Parietal lobe (tissue), 2 donors: ENCODE data around the gene POLR2L. TPM values are rescaled to one million over a fixed set of nuclear protein-coding genes. Genes with fewer than 3 reads are reported as not detected.

ENCODE experiments used
- small RNA-seq: library from RNA; depleted of rRNA; stranded (forward); fragments of <200 nt; gene quantifications from one replicate; pipeline ENCODE3, GENCODE V24; 2014; ENCODE audit warnings: low replicate concordance
- total RNA-seq: library from RNA; depleted of rRNA; stranded (reverse); fragments of >200 nt; gene quantifications from one replicate; pipeline ENCODE4 v1.2.3, GENCODE V29; 2014

Gene POLR2L
- total RNA-seq, result 13.5 TPM

GRCh38 chr11:842370-843002 lies at the start of gene POLR2L, which contains the start of gene TSPAN4:
POLR2L (minus strand) TSS chr11:842529; CDS start chr11:842508, 21 bp downstream.
TSPAN4 (plus strand) TSS chr11:842852; CDS start chr11:850305, 7,453 bp downstream.

GRCh38 chr11:832529-833113 lies 9.7 kb downstream of the POLR2L start, which contains the start of gene CD151:
CD151 (plus strand) TSS chr11:832952; CDS start chr11:836070, 3,118 bp downstream.

DNA sequence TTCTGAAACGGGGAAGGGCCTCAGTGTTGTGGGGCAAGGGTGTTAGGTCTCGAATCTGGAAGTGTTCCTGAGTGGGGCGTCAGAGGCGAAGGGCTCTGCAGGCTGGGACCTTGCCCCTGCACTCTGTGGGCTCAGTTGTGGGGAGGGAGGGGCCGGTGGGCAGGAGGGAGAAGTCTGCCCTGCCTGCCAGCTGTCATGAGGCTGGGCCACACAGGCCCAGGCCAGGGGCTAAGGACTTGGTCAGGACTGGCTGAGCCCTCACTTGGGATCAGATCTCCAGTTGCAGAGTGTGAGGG lies 14.5 kb downstream of the POLR2L start, which contains the start of gene CRACR2B:
CRACR2B (plus strand) TSS at position 23 of the 296 bp plus-strand sequence. CDS start 689 bp downstream, outside the sequence.

DNA sequence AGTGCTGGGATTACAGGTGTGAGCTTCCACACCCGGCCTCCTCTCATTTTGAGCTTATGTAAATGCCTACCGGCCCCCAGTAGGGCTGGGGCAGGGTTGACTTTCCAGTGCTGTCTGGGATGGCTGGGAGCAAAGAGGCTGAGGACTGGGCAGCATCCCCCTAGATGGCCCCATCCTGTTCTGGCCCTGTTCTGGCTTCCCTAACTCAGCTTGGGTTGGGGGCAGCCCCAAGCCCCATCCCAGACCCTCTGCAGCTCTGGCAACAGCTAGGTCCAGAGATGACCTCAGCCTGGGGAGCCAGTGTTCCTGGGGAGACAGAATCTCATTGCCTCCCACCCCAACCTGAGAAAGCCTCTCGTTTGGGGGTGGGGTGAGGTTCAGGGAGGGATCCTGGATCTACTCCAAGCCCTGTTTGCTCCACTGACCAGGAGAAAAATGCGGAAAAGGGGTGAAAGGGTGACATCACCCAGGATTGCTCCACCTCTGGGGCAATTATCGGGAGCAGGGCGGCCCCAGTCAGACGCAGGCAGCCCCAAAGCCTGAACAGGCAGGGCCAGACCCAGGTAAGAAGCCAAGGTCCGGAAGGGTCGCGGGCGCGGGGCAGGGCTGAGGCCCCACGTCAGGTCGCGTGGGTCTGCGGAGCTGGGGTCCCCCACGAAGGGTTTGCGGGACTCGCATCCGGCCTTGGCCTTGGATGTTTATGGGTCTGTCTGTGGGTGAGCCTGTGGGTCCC lies 23.8 kb downstream of the POLR2L start, which contains the start of gene PNPLA2:
PNPLA2 (plus strand) TSS at position 519 of the 733 bp plus-strand sequence. CDS start 805 bp downstream, outside the sequence.

DNA sequence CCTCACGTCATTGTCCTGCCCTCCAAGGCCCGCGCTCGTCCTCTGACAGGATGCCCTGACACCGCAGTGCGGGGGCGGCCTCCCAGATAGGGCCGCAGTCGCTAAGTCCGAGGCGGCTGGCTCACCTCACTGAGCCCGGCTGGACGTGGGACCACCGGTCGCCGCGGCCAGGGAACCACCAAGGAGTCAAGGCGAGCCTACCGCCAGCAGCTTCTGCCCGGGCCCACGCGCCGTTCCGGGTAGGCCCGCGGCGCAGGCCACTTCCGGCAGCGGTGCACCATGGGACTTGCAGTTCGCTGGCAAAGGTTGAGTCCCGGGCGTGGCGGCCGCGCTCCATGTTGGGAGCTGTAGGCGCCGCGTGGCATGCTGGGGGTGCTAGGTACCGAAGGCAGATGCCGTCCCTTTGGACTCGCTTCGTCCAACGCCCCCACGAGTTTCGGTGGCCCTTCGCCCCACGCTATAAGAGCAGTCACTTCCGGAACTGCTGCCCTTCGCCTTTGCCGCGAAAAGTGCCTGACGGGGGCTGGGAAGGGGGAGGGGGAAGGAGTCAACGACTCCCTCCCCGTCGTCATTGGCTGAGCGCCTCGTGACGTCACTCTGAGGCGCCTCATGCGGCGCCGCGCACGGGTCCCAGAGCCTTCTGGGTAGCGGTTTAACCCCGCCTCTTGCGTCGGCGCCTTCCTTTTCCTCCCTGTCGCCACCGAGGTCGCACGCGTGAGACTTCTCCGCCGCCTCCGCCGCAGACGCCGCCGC lies 32.9 kb downstream of the POLR2L start, which contains the start of gene RPLP2:
RPLP2 (plus strand) TSS at position 681 of the 753 bp plus-strand sequence. CDS start 268 bp downstream, outside the sequence.

DNA sequence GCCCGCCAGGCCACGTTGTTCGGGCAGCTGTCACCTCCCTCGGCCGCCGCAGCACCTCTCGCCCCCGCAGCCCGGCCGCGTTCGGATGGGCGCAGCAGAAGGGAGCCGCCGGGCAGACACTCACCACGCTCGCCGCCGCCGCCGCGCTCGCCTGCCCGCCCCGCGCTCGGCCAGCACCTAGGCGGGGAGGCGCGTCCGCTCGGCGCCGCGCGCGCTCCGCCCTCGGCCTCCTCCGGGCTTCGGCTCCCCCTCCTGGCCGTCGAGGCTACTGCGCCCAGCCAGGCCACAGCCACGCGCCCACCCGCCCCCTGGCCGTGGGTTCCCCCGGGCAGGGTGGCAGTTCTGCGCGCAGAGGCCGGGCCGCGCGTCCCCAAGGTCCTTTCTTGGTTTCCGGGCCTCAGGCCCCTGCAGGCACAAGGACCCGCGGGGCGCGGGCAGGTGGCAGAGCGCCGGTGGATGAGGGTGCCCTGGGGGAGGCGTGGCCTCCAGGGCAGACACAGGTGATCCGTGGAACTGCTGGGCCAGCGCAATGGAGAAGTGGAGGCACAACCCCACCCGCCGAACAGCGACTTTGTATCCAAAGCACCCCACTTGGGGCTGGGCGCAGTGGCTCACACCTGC lies 44.1 kb downstream of the POLR2L start, which contains the start of gene SLC25A22:
SLC25A22 (minus strand) TSS at position 189 of the 621 bp plus-strand sequence. CDS start 3,275 bp downstream, outside the sequence.

DNA sequence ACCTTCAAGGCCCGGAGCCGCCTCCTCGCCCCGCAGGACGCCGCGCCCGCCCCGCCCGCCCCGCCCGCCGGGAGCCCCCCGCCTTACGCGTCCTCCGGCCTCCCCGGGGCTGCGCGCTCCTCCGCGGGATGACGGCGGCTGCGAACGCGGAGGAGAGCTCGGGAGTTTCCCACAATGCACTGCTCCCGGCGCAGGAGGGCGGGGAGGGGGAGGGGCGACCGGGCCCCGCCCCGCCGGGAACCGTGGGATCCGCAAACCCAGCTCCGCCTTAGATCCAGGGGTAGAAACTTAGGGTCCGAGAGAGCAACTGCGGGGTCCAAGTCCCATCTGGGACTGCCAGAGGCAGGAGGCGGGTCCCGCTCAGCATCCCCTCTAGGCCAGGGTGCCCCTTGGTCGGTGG lies 52.4 kb downstream of the POLR2L start, which contains the start of gene CEND1:
CEND1 (minus strand) TSS at position 148 of the 400 bp plus-strand sequence. CDS start 1,514 bp downstream, outside the sequence.

Small RNAs within 50 kb of the gene (small RNA-seq; reads per million reads assigned to genes)
- gene SNORA52, result not detected

Other genes with a start within 250 kb of the POLR2L start
- 4.1 TPM for gene IRF7, start 226.6 kb downstream of the POLR2L start, total RNA-seq
- gene CDHR5, start 217.6 kb downstream of the POLR2L start, total RNA-seq, result not detected
- gene SCT, start 215.3 kb downstream of the POLR2L start, total RNA-seq, result not detected
- 0.31 TPM for gene DRD4, start 205.3 kb downstream of the POLR2L start, total RNA-seq
- 80.8 TPM for gene DEAF1, start 147.3 kb downstream of the POLR2L start, total RNA-seq
- 14.7 TPM for gene TMEM80, start 146.7 kb downstream of the POLR2L start, total RNA-seq
- gene EPS8L2, start 136.3 kb downstream of the POLR2L start, total RNA-seq, result not detected
- 70.1 TPM for gene TALDO1, start 95.1 kb downstream of the POLR2L start, total RNA-seq
- 37.6 TPM for gene GATD1, start 65.0 kb downstream of the POLR2L start, total RNA-seq
- gene CEND1, start 52.4 kb downstream of the POLR2L start, total RNA-seq, result 11.3 TPM
- 28.8 TPM for gene SLC25A22, start 44.2 kb downstream of the POLR2L start, total RNA-seq
- gene PIDD1, start 37.3 kb downstream of the POLR2L start, total RNA-seq, result 10.0 TPM
- 376 TPM for gene RPLP2, start 32.6 kb downstream of the POLR2L start, total RNA-seq
- gene PNPLA2, start 23.6 kb downstream of the POLR2L start, total RNA-seq, result 9.1 TPM
- 0.63 TPM for gene CRACR2B, start 14.6 kb downstream of the POLR2L start, total RNA-seq
- 51.3 TPM for gene CD151, start 9.6 kb downstream of the POLR2L start, total RNA-seq
- gene TSPAN4, start 323 bp upstream of the POLR2L start, total RNA-seq, result 16.0 TPM
- gene CHID1, start 68.3 kb upstream of the POLR2L start, total RNA-seq, result 28.8 TPM
- 82.0 TPM for gene AP2A2, start 83.3 kb upstream of the POLR2L start, total RNA-seq
- gene MUC6, start 194.2 kb upstream of the POLR2L start, total RNA-seq, result not detected
- not detected for gene MUC2, start 232.3 kb upstream of the POLR2L start, total RNA-seq